IMR-90 (cell line): ENCODE data around the gene NELFCD. TPM values are rescaled to one million over a fixed set of nuclear protein-coding genes. Genes with fewer than 3 reads are reported as not detected.

Experiments used
- ATAC-seq: fragments of 200-7000 bp; cut with Tn5 transposase; 2 replicates; pipeline ENCODE4 v1.9.1; 2020; ENCODE audit warnings: low read depth, mild to moderate bottlenecking, moderate library complexity
- BruUV-seq: library from RNA; stranded (reverse); fragments of 400-500 nt; replicated peaks from 2 replicates; lab custom pipeline; 2021; lab: Mats Ljungman, UMichigan
- CTCF ChIA-PET: fragments of 300-600 bp; formaldehyde crosslinking; extraction: SDS; loops from one replicate; lab custom pipeline; 2021; ENCODE audit warnings: antibody characterized with exemption; lab: Yijun Ruan, JAX
- POLR2A ChIA-PET: fragments of 300-600 bp; sonication (Branson Sonifier 250); formaldehyde crosslinking; loops from one replicate; lab custom pipeline; 2022; ENCODE audit warnings: antibody characterized with exemption; ENCODE audit not compliant: unreplicated experiment; lab: Charles Lee
- DNase-seq: peaks from one replicate; pipeline ENCODE4 v3.0.0; 2013
- H2AFZ ChIP-seq: replicated peaks from 2 replicates; pipeline ENCODE3; 2013; ENCODE audit warnings: low read length, mild to moderate bottlenecking; ENCODE audit not compliant: poor library complexity
- H2AK5ac ChIP-seq: 2 replicates; pipeline ENCODE4 v1.6.1; 2013; ENCODE audit warnings: low read depth, low read length, inconsistent platforms
- H2AK9ac ChIP-seq: replicated peaks from 2 replicates; pipeline ENCODE3; 2013; ENCODE audit warnings: mild to moderate bottlenecking, low read depth, low read length, moderate library complexity; ENCODE audit not compliant: poor library complexity
- H2BK120ac ChIP-seq: 2 replicates; pipeline ENCODE4 v1.6.1; 2013; ENCODE audit warnings: low read depth, low read length, inconsistent platforms
- H2BK15ac ChIP-seq: 3 replicates; pipeline ENCODE4 v1.6.1; 2013; ENCODE audit warnings: low read depth, low read length, inconsistent platforms
- H2BK20ac ChIP-seq: 2 replicates; pipeline ENCODE4 v1.6.1; 2013; ENCODE audit warnings: low read depth, mild to moderate bottlenecking, inconsistent platforms, low read length, moderate library complexity
- H2BK5ac ChIP-seq: 2 replicates; pipeline ENCODE4 v1.6.1; 2013; ENCODE audit warnings: mild to moderate bottlenecking, low read depth, low read length, inconsistent platforms; ENCODE audit not compliant: poor library complexity, severe bottlenecking
- H3K14ac ChIP-seq: replicated peaks from 2 replicates; pipeline ENCODE4 v1.6.1; 2013; ENCODE audit warnings: low read depth, low read length, inconsistent platforms
- H3K18ac ChIP-seq: 2 replicates; pipeline ENCODE4 v1.6.1; 2013; ENCODE audit warnings: low read depth, low read length, control low read depth
- H3K23ac ChIP-seq: 2 replicates; pipeline ENCODE4 v1.6.1; 2013; ENCODE audit warnings: low read depth, low read length, inconsistent platforms
- H3K27ac ChIP-seq: 2 replicates; pipeline ENCODE4 v1.5.1; 2013; ENCODE audit warnings: mild to moderate bottlenecking, control low read depth, low read length; ENCODE audit not compliant: insufficient read depth
- H3K27me3 ChIP-seq: 2 replicates; pipeline ENCODE4 v1.6.1; 2013; ENCODE audit warnings: low read length; ENCODE audit not compliant: control insufficient read depth, insufficient read depth
- H3K36me3 ChIP-seq: 2 replicates; pipeline ENCODE4 v1.6.1; 2013; ENCODE audit warnings: low read length, mixed read lengths; ENCODE audit not compliant: control insufficient read depth, insufficient read depth
- H3K4ac ChIP-seq: 2 replicates; pipeline ENCODE4 v1.6.1; 2013; ENCODE audit warnings: low read depth, low read length, inconsistent platforms
- H3K4me1 ChIP-seq: 2 replicates; pipeline ENCODE4 v1.6.1; 2013; ENCODE audit warnings: low read length, mixed read lengths; ENCODE audit not compliant: control insufficient read depth, insufficient read depth
- H3K4me2 ChIP-seq: 2 replicates; pipeline ENCODE4 v1.6.1; 2013; ENCODE audit warnings: low read depth, mild to moderate bottlenecking, control low read depth, low read length, moderate library complexity
- H3K4me3 ChIP-seq: 2 replicates; pipeline ENCODE4 v1.5.1; 2013; ENCODE audit warnings: low read depth, mild to moderate bottlenecking, control low read depth, low read length, moderate library complexity; ENCODE audit not compliant: insufficient read depth
- H3K56ac ChIP-seq: 2 replicates; pipeline ENCODE4 v1.6.1; 2013; ENCODE audit warnings: low read length, inconsistent platforms; ENCODE audit not compliant: insufficient read depth; ENCODE audit errors: extremely low read depth
- H3K79me1 ChIP-seq, 2 experiments: 2 replicates each; pipeline ENCODE4 v1.6.1; 2013; ENCODE audit warnings: low read length in 2 of 2, inconsistent platforms in 1 of 2, low read depth in 1 of 2
- H3K9ac ChIP-seq: 2 replicates; pipeline ENCODE4 v1.6.1; 2013; ENCODE audit warnings: low read depth, low read length, control low read depth
- H3K9me1 ChIP-seq: 2 replicates; pipeline ENCODE4 v1.6.1; 2013; ENCODE audit warnings: low read length, inconsistent platforms; ENCODE audit not compliant: insufficient read depth
- H3K9me3 ChIP-seq: 2 replicates; pipeline ENCODE4 v1.6.1; 2013; ENCODE audit warnings: low read length; ENCODE audit not compliant: control insufficient read depth, insufficient read depth
- H4K20me1 ChIP-seq: 2 replicates; pipeline ENCODE4 v1.6.1; 2013; ENCODE audit warnings: low read length, inconsistent platforms; ENCODE audit not compliant: insufficient read depth
- H4K5ac ChIP-seq: 2 replicates; pipeline ENCODE4 v1.6.1; 2013; ENCODE audit warnings: mild to moderate bottlenecking, low read depth, low read length, control low read depth
- H4K8ac ChIP-seq, 2 experiments: 2 replicates each; pipeline ENCODE4 v1.6.1; 2013; ENCODE audit warnings: low read depth in 2 of 2, low read length in 2 of 2, control low read depth in 1 of 2, inconsistent platforms in 1 of 2
- H4K91ac ChIP-seq: 2 replicates; pipeline ENCODE4 v1.6.1; 2013; ENCODE audit warnings: low read depth, low read length, inconsistent platforms; ENCODE audit not compliant: insufficient read depth
- BHLHE40 ChIP-seq: fragments of 150-350 bp; IDR thresholded peaks from 2 replicates; pipeline ENCODE4 v1.6.1; 2016; ENCODE audit warnings: mild to moderate bottlenecking, low read depth, low read length
- CEBPB ChIP-seq: IDR thresholded peaks from 2 replicates; pipeline ENCODE4 v1.6.1; 2012; ENCODE audit warnings: low read depth, low read length, improper control_type of control experiment
- ELK1 ChIP-seq: fragments of 150-350 bp; IDR thresholded peaks from 2 replicates; pipeline ENCODE4 v1.6.1; 2016; ENCODE audit warnings: low read depth, mild to moderate bottlenecking, low read length, moderate library complexity, borderline replicate concordance
- FOS ChIP-seq: fragments of 150-350 bp; IDR thresholded peaks from 2 replicates; pipeline ENCODE4 v1.6.1; 2016; ENCODE audit warnings: low read depth, low read length
- MAFK ChIP-seq: IDR thresholded peaks from 2 replicates; pipeline ENCODE4 v1.6.1; 2012; ENCODE audit warnings: low read depth, low read length, improper control_type of control experiment
- NFE2L2 ChIP-seq: fragments of 150-350 bp; IDR thresholded peaks from 2 replicates; pipeline ENCODE4 v1.6.1; 2016; ENCODE audit warnings: low read depth, mild to moderate bottlenecking, low read length
- RFX5 ChIP-seq: IDR thresholded peaks from 2 replicates; pipeline ENCODE4 v1.8.0; 2012; ENCODE audit warnings: low read depth, mild to moderate bottlenecking, low read length, moderate library complexity
- WGBS, 2 experiments: methylation state at CpG; one replicate each; pipeline versions ENCODE4 v1.1.5 to v1.1.7; 2013; ENCODE audit warnings: missing lambda C conversion rate in 2 of 2; ENCODE audit not compliant: insufficient read length in 1 of 2; ENCODE audit errors: extremely low coverage in 2 of 2; 5-methylcytosine and 5-hydroxymethylcytosine counted together
- dilution Hi-C: fragments of 300-500 bp; cut with HindIII; formaldehyde crosslinking; loops from one replicate; pipeline ENCODE4 v1.14.3; 2018; ENCODE audit warnings: low sequenced_read_pairs; ENCODE audit not compliant: unreplicated experiment
- in situ Hi-C: fragments of 300-500 bp; cut with MboI; formaldehyde crosslinking; loops from 3 replicates; pipeline ENCODE4 v1.14.3; 2019; ENCODE audit warnings: low sequenced_read_pairs, inconsistent platforms, mixed read lengths
- intact Hi-C: fragments of 100-400 bp; cut with micrococcal nuclease; formaldehyde crosslinking; loops from 2 replicates; pipeline ENCODE4 v1.10.0; 2022
- polyA plus RNA-seq, 3 experiments: library from polyadenylated mRNA; depleted of rRNA; stranded (reverse); fragments of >200 nt; gene quantifications; 2 replicates each; pipeline ENCODE4 v1.2.3, GENCODE V29; 2012; ENCODE audit warnings: low replicate concordance in 1 of 3
- total RNA-seq: library from RNA; depleted of rRNA; stranded (reverse); fragments of >200 nt; gene quantifications from 2 replicates; pipeline ENCODE4 v1.2.3, GENCODE V29; 2012

Gene NELFCD
- total and polyA plus RNA-seq, 2 of the 4 experiments (the other 2 are of a cell fraction): 88.9 to 94.1 TPM

- Histone ChIP-seq H3K4me2 (no peak overlapping the region), H3K9me3 (peaks cover 2% of the 10 kb centered on the region; the same call in 1 of the 2 replicates), H3K14ac (no peak overlapping the region), H2BK15ac (no peak overlapping the region), H4K91ac (no peak overlapping the region), H4K8ac (no peak overlapping the region), H2AK5ac (no peak overlapping the region), H2BK5ac (no peak overlapping the region), H2BK20ac (no peak overlapping the region), H3K27ac (no peak overlapping the region), H3K4me1 (no peaks in the 10 kb centered on the region), H3K9ac (no peak overlapping the region), H3K23ac (no peak overlapping the region), H3K4me3 (no peak overlapping the region), H2AFZ (no peak overlapping the region), H3K4ac (no peak overlapping the region), H2BK120ac (no peak overlapping the region), H4K20me1 (no peaks in the 10 kb centered on the region), H3K36me3 (no peaks in the 10 kb centered on the region), H3K18ac (no peak overlapping the region), H3K79me1 (no peaks in the 10 kb centered on the region), H3K27me3 (peaks cover 11% of the 10 kb centered on the region), H2AK9ac (no peak overlapping the region), H3K9me1 (no peaks in the 10 kb centered on the region), H3K56ac (no peak overlapping the region), H4K5ac (no peak overlapping the region)
- no peak for DNase-seq
- no peak for TF ChIP-seq BHLHE40
- TF ChIP-seq NFE2L2: no peak
- TF ChIP-seq RFX5: no peak
- no peak for TF ChIP-seq FOS
- no peak for TF ChIP-seq ELK1
- TF ChIP-seq CEBPB: no peak
- TF ChIP-seq MAFK: no peak
- in situ Hi-C loops: no loop called here
- dilution Hi-C loops: no loop called here
- POLR2A ChIA-PET: no interaction called here
- WGBS, 2 experiments: no CpG with 5 or more reads among the region's 1 CpG
- BruUV-seq: no TSS peak
- intact Hi-C loops: no loop called here
- no peak for ATAC-seq
- CTCF ChIA-PET: no interaction called here
Measured at GRCh38 chr20:58970146-58970545, 10.9 kb upstream of the NELFCD start.
